SU-DHL-6 (cell line): ENCODE data around the gene YIPF1.

ENCODE experiments used
- H2AFZ ChIP-seq: fragments of 200-600 bp; sonication (generic); 2 replicates; pipeline ENCODE4 v1.6.1; 2014; ENCODE audit warnings: low read depth, mild to moderate bottlenecking, moderate library complexity, mixed read lengths, antibody characterized with exemption, low read length; ENCODE audit not compliant: severe bottlenecking
- H3F3A ChIP-seq: fragments of 200-600 bp; shearing (Covaris generic); 2 replicates; pipeline ENCODE4 v1.6.0; 2016; ENCODE audit warnings: antibody characterized with exemption, mild to moderate bottlenecking; ENCODE audit not compliant: insufficient read depth
- H3K27ac ChIP-seq: fragments of 200-600 bp; sonication (generic); 2 replicates; pipeline ENCODE4 v1.5.1; 2016; ENCODE audit warnings: low read depth, mild to moderate bottlenecking, low read length, moderate library complexity, mixed read lengths
- H3K27me3 ChIP-seq: fragments of 200-600 bp; sonication (generic), shearing (Covaris generic); 2 replicates; pipeline ENCODE4 v1.6.0; 2014; ENCODE audit warnings: mild to moderate bottlenecking, low read length
- H3K36me3 ChIP-seq: fragments of 200-600 bp; sonication (generic); 2 replicates; pipeline ENCODE4 v1.6.1; 2014; ENCODE audit warnings: mild to moderate bottlenecking, low read length, mixed read lengths
- H3K4me2 ChIP-seq: fragments of 300-600, 200-600 bp; shearing (Covaris generic), sonication (generic); 2 replicates; pipeline ENCODE4 v1.6.0; 2014; ENCODE audit warnings: low read length, low read depth, mild to moderate bottlenecking; ENCODE audit not compliant: poor library complexity, severe bottlenecking
- H3K4me3 ChIP-seq: fragments of 200-600 bp; sonication (generic); 2 replicates; pipeline ENCODE4 v1.5.1; 2014; ENCODE audit warnings: antibody characterized with exemption, low read length, mild to moderate bottlenecking, mixed read lengths; ENCODE audit not compliant: insufficient read depth, poor library complexity, severe bottlenecking
- H3K79me2 ChIP-seq: fragments of 200-600 bp; sonication (generic); 2 replicates; pipeline ENCODE4 v1.6.1; 2014; ENCODE audit warnings: mild to moderate bottlenecking, low read length, moderate library complexity; ENCODE audit not compliant: insufficient read depth
- H3K9ac ChIP-seq: fragments of 200-600 bp; sonication (generic); 2 replicates; pipeline ENCODE4 v1.7.0; 2014; ENCODE audit warnings: mild to moderate bottlenecking, low read length
- H3K9me2 ChIP-seq: fragments of 200-600 bp; sonication (generic); replicated peaks from 2 replicates; pipeline ENCODE4 v1.6.1; 2014; ENCODE audit warnings: low read length; ENCODE audit not compliant: insufficient read depth
- H3K9me3 ChIP-seq: fragments of 200-600 bp; sonication (generic); 2 replicates; pipeline ENCODE4 v1.6.1; 2014; ENCODE audit warnings: low read length, mixed read lengths; ENCODE audit not compliant: insufficient read depth
- H4K20me1 ChIP-seq: fragments of 200-600 bp; sonication (generic); 2 replicates; pipeline ENCODE4 v1.6.1; 2014; ENCODE audit warnings: low read depth, mild to moderate bottlenecking, antibody characterized with exemption, low read length, moderate library complexity, mixed read lengths
- CTCF ChIP-seq: fragments of 200-600 bp; sonication (generic); IDR thresholded peaks from one replicate; pipeline ENCODE4 v1.5.1; 2017; ENCODE audit warnings: antibody characterized with exemption, mild to moderate bottlenecking, low read length, moderate library complexity; ENCODE audit not compliant: insufficient read depth, poor library complexity, severe bottlenecking
- EZH2phosphoT487 ChIP-seq: fragments of 200-600 bp; sonication (generic), shearing (Covaris generic); conservative IDR thresholded peaks from 2 replicates; pipeline ENCODE4 v1.6.1; 2018; ENCODE audit warnings: mild to moderate bottlenecking, antibody characterized with exemption, low read length, moderate library complexity, mixed read lengths

The YIPF1 gene

GRCh38 chr1:53934170-53934765 is 44.7 kb upstream of the YIPF1 start:
- H2AFZ ChIP-seq, result no peak overlapping the region
- no peak overlapping the region for H3K4me3 ChIP-seq
- no peaks in the 10 kb centered on the region for H3K27me3 ChIP-seq
- no peak overlapping the region for H3K27ac ChIP-seq
- no peaks in the 10 kb centered on the region for H3F3A ChIP-seq
- TF ChIP-seq EZH2phosphoT487 (no peak), CTCF (no peak)
- peaks cover 14% of the 10 kb centered on the region; the same call in 1 of the 2 replicates for H3K79me2 ChIP-seq
- H3K9ac ChIP-seq, result no peak overlapping the region
- no peaks in the 10 kb centered on the region for H4K20me1 ChIP-seq
- H3K9me3 ChIP-seq, result peaks cover 15% of the 10 kb centered on the region; the same call in 1 of the 2 replicates
- H3K9me2 ChIP-seq, result no peaks in the 10 kb centered on the region
- no peak overlapping the region for H3K4me2 ChIP-seq
- H3K36me3 ChIP-seq, result peaks cover 36% of the 10 kb centered on the region

- H3K27me3 ChIP-seq, result no peaks in the 10 kb centered on the region
- H3K9ac ChIP-seq, result no peak overlapping the region
- peaks cover 38% of the 10 kb centered on the region for H3K36me3 ChIP-seq
- H3F3A ChIP-seq, result no peaks in the 10 kb centered on the region
- no peak overlapping the region for H3K27ac ChIP-seq
- H4K20me1 ChIP-seq, result no peaks in the 10 kb centered on the region
- H3K79me2 ChIP-seq, result peaks cover 6% of the 10 kb centered on the region; the same call in 1 of the 2 replicates
- no peak overlapping the region for H2AFZ ChIP-seq
- no peak for TF ChIP-seq CTCF
- no peak for TF ChIP-seq EZH2phosphoT487
- no peak overlapping the region for H3K4me3 ChIP-seq
- H3K9me2 ChIP-seq, result no peaks in the 10 kb centered on the region
- H3K9me3 ChIP-seq, result peaks cover 15% of the 10 kb centered on the region; the same call in 1 of the 2 replicates
- no peak overlapping the region for H3K4me2 ChIP-seq
These were observed 41.9 kb upstream of the YIPF1 start for GRCh38 chr1:53931523-53931922.

- TF ChIP-seq EZH2phosphoT487 (no peak), CTCF (no peak)
- Histone ChIP-seq H4K20me1 (no peaks in the 10 kb centered on the region), H3K9me3 (peaks cover 15% of the 10 kb centered on the region; the same call in 1 of the 2 replicates), H3K4me3 (no peak overlapping the region), H3F3A (no peaks in the 10 kb centered on the region), H3K9me2 (no peaks in the 10 kb centered on the region), H3K27ac (no peak overlapping the region), H3K27me3 (no peaks in the 10 kb centered on the region), H3K4me2 (no peak overlapping the region), H3K36me3 (peaks cover 37% of the 10 kb centered on the region), H3K9ac (no peak overlapping the region), H3K79me2 (peaks cover 6% of the 10 kb centered on the region; the same call in 1 of the 2 replicates), H2AFZ (no peak overlapping the region)
These were observed 41.3 kb upstream of the YIPF1 start for GRCh38 chr1:53930932-53931331.
